Measurements from ENCODE around the gene ACADSB.

- TF ChIP-seq, protein P1, sequence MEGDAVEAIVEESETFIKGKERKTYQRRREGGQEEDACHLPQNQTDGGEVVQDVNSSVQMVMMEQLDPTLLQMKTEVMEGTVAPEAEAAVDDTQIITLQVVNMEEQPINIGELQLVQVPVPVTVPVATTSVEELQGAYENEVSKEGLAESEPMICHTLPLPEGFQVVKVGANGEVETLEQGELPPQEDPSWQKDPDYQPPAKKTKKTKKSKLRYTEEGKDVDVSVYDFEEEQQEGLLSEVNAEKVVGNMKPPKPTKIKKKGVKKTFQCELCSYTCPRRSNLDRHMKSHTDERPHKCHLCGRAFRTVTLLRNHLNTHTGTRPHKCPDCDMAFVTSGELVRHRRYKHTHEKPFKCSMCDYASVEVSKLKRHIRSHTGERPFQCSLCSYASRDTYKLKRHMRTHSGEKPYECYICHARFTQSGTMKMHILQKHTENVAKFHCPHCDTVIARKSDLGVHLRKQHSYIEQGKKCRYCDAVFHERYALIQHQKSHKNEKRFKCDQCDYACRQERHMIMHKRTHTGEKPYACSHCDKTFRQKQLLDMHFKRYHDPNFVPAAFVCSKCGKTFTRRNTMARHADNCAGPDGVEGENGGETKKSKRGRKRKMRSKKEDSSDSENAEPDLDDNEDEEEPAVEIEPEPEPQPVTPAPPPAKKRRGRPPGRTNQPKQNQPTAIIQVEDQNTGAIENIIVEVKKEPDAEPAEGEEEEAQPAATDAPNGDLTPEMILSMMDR (IDR thresholded peaks at IDR 0.05), result no peak
- no peak for TF ChIP-seq POLR2AphosphoS5 (IDR thresholded peaks at IDR 0.05)
- TF ChIP-seq POLR2A (IDR thresholded peaks at IDR 0.05), result no peak
Observed at GRCh38 chr10:122968698-122969097, 40.1 kb upstream of the ACADSB start.

All from suprapubic skin (tissue), 4 donors.